OCI-LY1 (cell line): Measurements from ENCODE around the gene WLS.

Experiments
- H2AFZ ChIP-seq: fragments of 200-600 bp; sonication (generic), shearing (Covaris generic); 2 replicates; pipeline ENCODE4 v1.6.0; 2014; ENCODE audit warnings: antibody characterized with exemption, mild to moderate bottlenecking, low read length
- H3F3A ChIP-seq: fragments of 200-600 bp; sonication (generic), shearing (Covaris generic); 2 replicates; pipeline ENCODE4 v1.6.0; 2014; ENCODE audit warnings: mild to moderate bottlenecking, antibody characterized with exemption, low read length, moderate library complexity; ENCODE audit not compliant: insufficient read depth
- H3K27ac ChIP-seq: fragments of 200-600 bp; sonication (generic); 2 replicates; pipeline ENCODE4 v1.5.1; 2014; ENCODE audit warnings: low read length, mixed run types, mild to moderate bottlenecking, low read depth; ENCODE audit not compliant: poor library complexity, severe bottlenecking
- H3K27me3 ChIP-seq: fragments of 200-600 bp; sonication (generic); 2 replicates; pipeline ENCODE4 v1.6.0; 2014; ENCODE audit warnings: antibody characterized with exemption, mild to moderate bottlenecking, low read length, moderate library complexity; ENCODE audit not compliant: insufficient read depth
- H3K36me3 ChIP-seq: fragments of 200-600 bp; sonication (generic); 2 replicates; pipeline ENCODE4 v1.6.1; 2014; ENCODE audit warnings: mild to moderate bottlenecking, antibody characterized with exemption, low read length, moderate library complexity, mixed read lengths; ENCODE audit not compliant: insufficient read depth
- H3K4me1 ChIP-seq: fragments of 200-600 bp; sonication (generic); 2 replicates; pipeline ENCODE4 v1.5.1; 2014; ENCODE audit warnings: mild to moderate bottlenecking, low read length, moderate library complexity; ENCODE audit not compliant: insufficient read depth, severe bottlenecking
- H3K4me2 ChIP-seq: fragments of 200-600 bp; sonication (generic), shearing (Covaris generic); 2 replicates; pipeline ENCODE4 v1.6.1; 2014; ENCODE audit warnings: low read length
- H3K4me3 ChIP-seq: fragments of 200-600 bp; sonication (generic); 2 replicates; pipeline ENCODE4 v1.5.1; 2014; ENCODE audit warnings: low read length, low read depth, mild to moderate bottlenecking, mixed read lengths; ENCODE audit not compliant: poor library complexity, severe bottlenecking
- H3K79me2 ChIP-seq: fragments of 200-600 bp; shearing (Covaris generic); 2 replicates; pipeline ENCODE4 v1.6.1; 2016; ENCODE audit warnings: mixed run types, low read length, mixed read lengths; ENCODE audit not compliant: insufficient read depth
- H3K9ac ChIP-seq: fragments of 200-600 bp; sonication (generic), shearing (Covaris generic); 2 replicates; pipeline ENCODE4 v1.6.1; 2014; ENCODE audit warnings: mild to moderate bottlenecking, low read length, mixed read lengths
- H3K9me2 ChIP-seq: fragments of 200-600 bp; sonication (generic), shearing (Covaris generic); 2 replicates; pipeline ENCODE4 v1.6.1; 2014; ENCODE audit warnings: low read depth, mild to moderate bottlenecking, low read length, mixed read lengths
- H3K9me3 ChIP-seq: fragments of 200-600 bp; shearing (Covaris generic); 2 replicates; pipeline ENCODE4 v1.6.1; 2014; ENCODE audit warnings: low read length, mixed read lengths
- H4K20me1 ChIP-seq: fragments of 200-600 bp; sonication (generic), shearing (Covaris generic); 2 replicates; pipeline ENCODE4 v1.6.0; 2016; ENCODE audit warnings: mild to moderate bottlenecking, low read length; ENCODE audit not compliant: insufficient read depth
- EZH2 ChIP-seq: fragments of 200-600 bp; sonication (generic), shearing (Covaris generic); IDR thresholded peaks from 2 replicates; pipeline ENCODE4 v1.8.0; 2017; ENCODE audit warnings: borderline replicate concordance, mixed run types, mild to moderate bottlenecking, antibody characterized with exemption, low read length, moderate library complexity, mixed read lengths
- TF ChIP-seq, protein P1 (sequence below): fragments of 200-600 bp; sonication (generic), shearing (Covaris generic); IDR thresholded peaks from 2 replicates; pipeline ENCODE4 v1.5.1; 2017; ENCODE audit warnings: mild to moderate bottlenecking, antibody characterized with exemption, low read length, moderate library complexity, mixed read lengths

WLS gene

DNA sequence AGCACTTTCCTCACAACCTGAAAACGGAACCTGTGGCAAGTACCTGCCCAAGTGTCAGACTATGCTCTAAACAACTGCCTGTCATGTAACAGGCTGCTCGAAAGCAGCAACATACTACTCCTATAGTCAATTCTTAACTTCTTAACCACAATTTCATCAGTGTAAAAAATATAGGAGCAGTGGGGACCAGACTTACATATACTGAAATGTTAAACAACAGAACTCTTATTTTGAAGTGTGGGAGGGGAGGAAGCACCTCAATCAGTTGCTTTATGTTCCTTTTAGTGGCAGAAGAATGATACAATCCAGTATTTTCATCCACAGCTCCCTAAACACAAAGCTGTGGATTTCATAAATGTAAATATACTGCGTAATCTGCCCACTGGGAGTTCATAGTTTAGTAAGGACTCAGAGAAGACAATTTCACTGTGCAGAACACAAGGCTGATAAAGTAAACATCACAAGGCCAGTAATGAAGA is 44.2 kb downstream of the WLS start:
- Histone ChIP-seq H3K79me2 (no peaks in the 10 kb centered on the region), H3F3A (no peaks in the 10 kb centered on the region), H4K20me1 (no peaks in the 10 kb centered on the region), H2AFZ (no peak overlapping the region), H3K4me3 (no peak overlapping the region), H3K4me1 (no peaks in the 10 kb centered on the region), H3K27ac (no peak overlapping the region), H3K9me3 (no peaks in the 10 kb centered on the region), H3K27me3 (no peaks in the 10 kb centered on the region), H3K36me3 (no peaks in the 10 kb centered on the region), H3K9ac (no peak overlapping the region), H3K9me2 (no peaks in the 10 kb centered on the region), H3K4me2 (no peak overlapping the region)
- TF ChIP-seq, protein P1, sequence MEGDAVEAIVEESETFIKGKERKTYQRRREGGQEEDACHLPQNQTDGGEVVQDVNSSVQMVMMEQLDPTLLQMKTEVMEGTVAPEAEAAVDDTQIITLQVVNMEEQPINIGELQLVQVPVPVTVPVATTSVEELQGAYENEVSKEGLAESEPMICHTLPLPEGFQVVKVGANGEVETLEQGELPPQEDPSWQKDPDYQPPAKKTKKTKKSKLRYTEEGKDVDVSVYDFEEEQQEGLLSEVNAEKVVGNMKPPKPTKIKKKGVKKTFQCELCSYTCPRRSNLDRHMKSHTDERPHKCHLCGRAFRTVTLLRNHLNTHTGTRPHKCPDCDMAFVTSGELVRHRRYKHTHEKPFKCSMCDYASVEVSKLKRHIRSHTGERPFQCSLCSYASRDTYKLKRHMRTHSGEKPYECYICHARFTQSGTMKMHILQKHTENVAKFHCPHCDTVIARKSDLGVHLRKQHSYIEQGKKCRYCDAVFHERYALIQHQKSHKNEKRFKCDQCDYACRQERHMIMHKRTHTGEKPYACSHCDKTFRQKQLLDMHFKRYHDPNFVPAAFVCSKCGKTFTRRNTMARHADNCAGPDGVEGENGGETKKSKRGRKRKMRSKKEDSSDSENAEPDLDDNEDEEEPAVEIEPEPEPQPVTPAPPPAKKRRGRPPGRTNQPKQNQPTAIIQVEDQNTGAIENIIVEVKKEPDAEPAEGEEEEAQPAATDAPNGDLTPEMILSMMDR = no peak
- no peak for TF ChIP-seq EZH2

DNA sequence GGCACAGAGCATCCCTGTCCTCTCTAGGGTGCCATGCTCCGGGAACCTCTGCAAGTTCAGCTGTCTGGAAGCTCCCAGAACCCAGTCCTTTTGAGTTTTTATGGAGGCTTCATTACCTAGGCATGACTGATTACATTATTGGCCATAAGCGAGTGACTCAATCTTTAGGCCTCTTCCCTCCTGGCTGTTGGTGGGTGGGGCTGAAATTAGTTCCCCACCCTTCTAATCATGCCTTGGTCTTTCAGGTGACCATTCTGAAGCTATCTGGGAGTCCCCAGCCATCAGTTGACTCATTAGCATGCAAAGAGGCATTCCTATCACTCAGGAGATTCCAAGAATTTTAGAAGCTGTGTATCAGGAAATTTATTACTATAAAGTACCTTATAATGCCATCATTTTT is 46.6 kb downstream of the WLS start:
- H3K36me3 ChIP-seq = no peaks in the 10 kb centered on the region
- no peaks in the 10 kb centered on the region for H3K4me1 ChIP-seq
- no peaks in the 10 kb centered on the region for H3K9me3 ChIP-seq
- H3F3A ChIP-seq = no peaks in the 10 kb centered on the region
- H3K4me2 ChIP-seq = no peak overlapping the region
- H3K79me2 ChIP-seq = no peaks in the 10 kb centered on the region
- H4K20me1 ChIP-seq = no peaks in the 10 kb centered on the region
- H3K9ac ChIP-seq = no peak overlapping the region
- H2AFZ ChIP-seq = no peak overlapping the region
- no peaks in the 10 kb centered on the region for H3K9me2 ChIP-seq
- no peak overlapping the region for H3K4me3 ChIP-seq
- H3K27ac ChIP-seq = no peak overlapping the region
- TF ChIP-seq, protein P1 = no peak
- TF ChIP-seq EZH2 = no peak
- no peaks in the 10 kb centered on the region for H3K27me3 ChIP-seq

DNA sequence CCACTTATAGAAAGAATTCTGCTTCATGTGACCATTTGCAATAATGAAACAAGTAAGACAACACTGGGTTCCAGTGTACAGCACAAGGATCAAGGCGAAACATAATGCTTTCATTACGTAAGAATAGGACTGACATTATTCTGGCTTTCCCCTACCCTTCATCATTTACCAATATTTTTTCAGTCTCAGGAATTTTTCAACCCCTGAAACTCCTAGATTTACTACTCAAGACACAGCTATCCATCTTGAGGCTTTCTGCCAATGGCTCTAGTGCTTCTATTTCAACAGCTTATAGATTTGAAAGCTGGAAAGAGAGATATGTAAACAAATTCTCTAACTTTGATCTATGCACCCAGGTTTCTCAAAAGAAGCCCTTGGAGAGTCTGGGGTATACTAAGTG is 48.4 kb downstream of the WLS start:
- Histone ChIP-seq H2AFZ (no peak overlapping the region), H3K9me2 (no peaks in the 10 kb centered on the region), H3K9ac (no peak overlapping the region), H3K79me2 (no peaks in the 10 kb centered on the region), H3K27me3 (no peaks in the 10 kb centered on the region), H3K27ac (no peak overlapping the region), H4K20me1 (no peaks in the 10 kb centered on the region), H3K4me2 (no peak overlapping the region), H3F3A (no peaks in the 10 kb centered on the region), H3K36me3 (no peaks in the 10 kb centered on the region), H3K4me3 (no peak overlapping the region), H3K4me1 (no peaks in the 10 kb centered on the region), H3K9me3 (no peaks in the 10 kb centered on the region)
- TF ChIP-seq, protein P1 = no peak
- no peak for TF ChIP-seq EZH2
